GM19452 (cell line): ENCODE data around the gene ZNF140.

Experiments used
- ATAC-seq: cut with Tn5 transposase; IDR thresholded peaks from one replicate; pipeline ENCODE4 v1.9.1; 2021; ENCODE audit not compliant: unreplicated experiment

Gene ZNF140

GRCh38 chr12:133080368-133081158 lies at the start of gene ZNF140:
Gene ZNF140, plus strand, starts transcription at chr12:133080923. Its CDS starts 398 bp downstream, at chr12:133081321.
- peak; percentile 77 for ATAC-seq

GRCh38 chr12:133037207-133038005 lies 43.3 kb upstream of the ZNF140 start, which contains the start of gene ZNF84:
Gene ZNF84, plus strand, starts transcription at chr12:133037509. Its CDS starts 3,959 bp downstream, at chr12:133041468.
- peak; percentile 95 for ATAC-seq

- ATAC-seq, result no peak
Observed at GRCh38 chr12:133038118-133038709, 42.5 kb upstream of the ZNF140 start.

- ATAC-seq, result no peak
Observed at GRCh38 chr12:133046698-133047097, 34.0 kb upstream of the ZNF140 start.

- no peak for ATAC-seq
Observed at GRCh38 chr12:133057446-133057845, 23.3 kb upstream of the ZNF140 start.

GRCh38 chr12:133058203-133059113 lies 22.3 kb upstream of the ZNF140 start:
- ATAC-seq, result no peak

GRCh38 chr12:133061954-133062353 lies 18.8 kb upstream of the ZNF140 start:
- no peak for ATAC-seq

- no peak for ATAC-seq
Observed at GRCh38 chr12:133063556-133063955, 17.2 kb upstream of the ZNF140 start.

GRCh38 chr12:133073836-133074235 lies 6.9 kb upstream of the ZNF140 start:
- ATAC-seq, result no peak

- ATAC-seq, result peak; percentile 77
Observed at GRCh38 chr12:133080026-133080367, 726 bp upstream of the ZNF140 start.

GRCh38 chr12:133081159-133081780 lies 547 bp downstream of the ZNF140 start:
- ATAC-seq, result no peak

GRCh38 chr12:133083345-133083744 lies 2.6 kb downstream of the ZNF140 start:
- no peak for ATAC-seq

- ATAC-seq, result no peak
Observed at GRCh38 chr12:133105620-133106019, 24.9 kb downstream of the ZNF140 start.

- ATAC-seq, result no peak
Observed at GRCh38 chr12:133106253-133106652, 25.5 kb downstream of the ZNF140 start.

GRCh38 chr12:133107121-133107520 lies 26.4 kb downstream of the ZNF140 start:
- ATAC-seq, result no peak

GRCh38 chr12:133108150-133108549 lies 27.4 kb downstream of the ZNF140 start:
- no peak for ATAC-seq

GRCh38 chr12:133120385-133121191 lies 39.9 kb downstream of the ZNF140 start:
- no peak for ATAC-seq

- no peak for ATAC-seq
Observed at GRCh38 chr12:133124674-133125073, 44.0 kb downstream of the ZNF140 start.

- ATAC-seq, result no peak
Observed at GRCh38 chr12:133129368-133130037, 48.8 kb downstream of the ZNF140 start.
